ENCODE measurements around the gene KCNJ4.

The KCNJ4 gene

DNA sequence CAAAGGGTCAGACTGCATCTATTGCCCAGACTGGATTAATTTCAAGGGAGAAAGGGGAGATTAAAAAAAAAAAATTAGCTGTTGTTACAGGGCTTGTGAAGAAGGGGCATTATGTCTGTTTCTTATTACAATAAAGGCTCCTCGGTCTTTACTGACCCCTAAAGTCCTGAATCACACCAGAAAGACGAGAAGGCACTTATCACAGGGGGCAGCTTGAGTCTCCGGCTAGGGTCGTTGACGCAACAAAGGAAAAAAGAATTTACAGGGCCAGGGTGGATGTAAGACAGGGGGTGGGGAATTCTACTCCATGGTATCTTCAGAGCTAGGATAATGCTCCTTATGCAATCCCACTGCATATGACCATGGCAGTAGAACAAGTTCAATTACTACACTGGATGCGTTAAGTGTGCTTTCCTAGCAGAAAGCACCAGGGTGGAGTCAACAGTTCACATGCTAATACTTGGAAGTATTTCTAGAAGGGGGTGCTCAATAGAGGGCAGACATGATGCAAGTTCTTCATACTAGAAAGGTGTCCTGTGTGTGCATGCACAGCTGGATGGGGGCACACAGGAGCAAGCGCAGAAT, 34.7 kb upstream of the KCNJ4 start:
- no peak overlapping the region for H3K27ac ChIP-seq

GRCh38 chr22:38489142-38489541, 34.1 kb upstream of the KCNJ4 start:
- no peak for TF ChIP-seq Cebpa-rat (IDR thresholded peaks at IDR 0.05)
- H3K27ac ChIP-seq: no peak overlapping the region
- H3K36me3 ChIP-seq: peaks cover 99% of the 10 kb centered on the region
- no peaks in the 10 kb centered on the region for H3K9me3 ChIP-seq
- H3K9ac ChIP-seq: no peak overlapping the region
- H3K4me1 ChIP-seq: no peaks in the 10 kb centered on the region
- H4K20me1 ChIP-seq: peaks cover 96% of the 10 kb centered on the region
- no peak overlapping the region for H3K4me2 ChIP-seq
- H3K4me3 ChIP-seq: no peak overlapping the region
- no peaks in the 10 kb centered on the region for H3K27me3 ChIP-seq

More for the DNA sequence above, 34.7 kb upstream of the KCNJ4 start:
- peaks cover 96% of the 10 kb centered on the region for H4K20me1 ChIP-seq
- TF ChIP-seq Cebpa-rat (IDR thresholded peaks at IDR 0.05): no peak
- H3K27me3 ChIP-seq: no peaks in the 10 kb centered on the region
- peaks cover 99% of the 10 kb centered on the region for H3K36me3 ChIP-seq
- no peak overlapping the region for H3K4me2 ChIP-seq
- H3K4me3 ChIP-seq: no peak overlapping the region
- H3K9ac ChIP-seq: no peak overlapping the region
- no peaks in the 10 kb centered on the region for H3K4me1 ChIP-seq
- H3K9me3 ChIP-seq: no peaks in the 10 kb centered on the region

GRCh38 chr22:38487946-38488345, 32.9 kb upstream of the KCNJ4 start:
- Histone ChIP-seq H3K4me1 (no peaks in the 10 kb centered on the region), H3K27me3 (no peaks in the 10 kb centered on the region), H3K27ac (no peak overlapping the region), H3K4me2 (no peak overlapping the region), H3K36me3 (peaks cover 99% of the 10 kb centered on the region), H3K4me3 (no peak overlapping the region), H4K20me1 (peaks cover 96% of the 10 kb centered on the region), H3K9ac (no peak overlapping the region), H3K9me3 (no peaks in the 10 kb centered on the region)
- TF ChIP-seq Cebpa-rat (IDR thresholded peaks at IDR 0.05): no peak

GRCh38 chr22:38485783-38486182, 30.8 kb upstream of the KCNJ4 start:
- peaks cover 96% of the 10 kb centered on the region for H4K20me1 ChIP-seq
- no peak for TF ChIP-seq Cebpa-rat (IDR thresholded peaks at IDR 0.05)

DNA sequence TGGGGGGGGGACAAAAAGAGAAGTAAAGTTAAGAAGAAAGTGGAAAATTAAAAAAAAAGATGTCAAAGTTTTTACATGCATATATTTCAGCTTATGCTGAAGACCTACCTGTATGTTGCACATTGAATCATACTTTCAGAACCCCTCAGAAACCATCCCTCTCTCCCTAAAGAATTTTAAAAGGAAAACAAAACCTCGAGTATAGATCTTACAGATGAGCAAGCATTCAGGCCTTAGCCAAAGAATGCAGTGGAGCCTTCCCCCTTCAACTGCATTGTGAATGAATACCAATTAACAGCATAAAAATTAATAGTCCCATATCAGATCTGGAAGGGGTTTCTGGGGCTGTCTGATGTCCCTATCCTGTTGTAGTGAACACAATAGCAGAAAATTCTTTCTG, 29.2 kb upstream of the KCNJ4 start:
- H3K4me2 ChIP-seq: no peak overlapping the region
- no peak overlapping the region for H3K9ac ChIP-seq
- H3K27me3 ChIP-seq: no peaks in the 10 kb centered on the region
- H3K4me1 ChIP-seq: peaks cover 7% of the 10 kb centered on the region
- H4K20me1 ChIP-seq: peaks cover 85% of the 10 kb centered on the region
- no peak for TF ChIP-seq Cebpa-rat (IDR thresholded peaks at IDR 0.05)
- H3K27ac ChIP-seq: no peak overlapping the region
- no peak overlapping the region for H3K4me3 ChIP-seq
- peaks cover 96% of the 10 kb centered on the region for H3K36me3 ChIP-seq
- H3K9me3 ChIP-seq: no peaks in the 10 kb centered on the region

More at GRCh38 chr22:38485783-38486182, 30.8 kb upstream of the KCNJ4 start:
- Histone ChIP-seq H3K9me3 (no peaks in the 10 kb centered on the region), H3K9ac (no peak overlapping the region), H3K4me2 (no peak overlapping the region), H3K4me3 (no peak overlapping the region), H3K4me1 (no peaks in the 10 kb centered on the region), H3K27ac (no peak overlapping the region), H3K27me3 (no peaks in the 10 kb centered on the region), H3K36me3 (peaks cover 98% of the 10 kb centered on the region)

GRCh38 chr22:38482662-38483308, 27.8 kb upstream of the KCNJ4 start:
- no peaks in the 10 kb centered on the region for H3K27me3 ChIP-seq
- peaks cover 71% of the 10 kb centered on the region for H4K20me1 ChIP-seq
- H3K36me3 ChIP-seq: peaks cover 81% of the 10 kb centered on the region
- no peak for TF ChIP-seq Cebpa-rat (IDR thresholded peaks at IDR 0.05)
- peaks cover 14% of the 10 kb centered on the region for H3K4me1 ChIP-seq
- no peak overlapping the region for H3K9ac ChIP-seq
- H3K4me3 ChIP-seq: no peak overlapping the region
- H3K4me2 ChIP-seq: no peak overlapping the region
- no peaks in the 10 kb centered on the region for H3K9me3 ChIP-seq
- no peak overlapping the region for H3K27ac ChIP-seq

- no peaks in the 10 kb centered on the region for H3K9me3 ChIP-seq
- peaks cover 14% of the 10 kb centered on the region for H3K4me1 ChIP-seq
- H3K4me2 ChIP-seq: no peak overlapping the region
- H3K9ac ChIP-seq: no peak overlapping the region
- no peak for TF ChIP-seq Cebpa-rat (IDR thresholded peaks at IDR 0.05)
- peaks cover 62% of the 10 kb centered on the region for H4K20me1 ChIP-seq
- H3K27ac ChIP-seq: no peak overlapping the region
- no peak overlapping the region for H3K4me3 ChIP-seq
- peaks cover 73% of the 10 kb centered on the region for H3K36me3 ChIP-seq
- H3K27me3 ChIP-seq: no peaks in the 10 kb centered on the region
Observed at GRCh38 chr22:38481871-38482332, 26.9 kb upstream of the KCNJ4 start.

- Histone ChIP-seq H3K4me1 (peaks cover 14% of the 10 kb centered on the region), H3K27me3 (no peaks in the 10 kb centered on the region), H4K20me1 (peaks cover 56% of the 10 kb centered on the region), H3K4me3 (no peak overlapping the region), H3K36me3 (peaks cover 67% of the 10 kb centered on the region), H3K27ac (no peak overlapping the region), H3K9me3 (no peaks in the 10 kb centered on the region), H3K9ac (no peak overlapping the region), H3K4me2 (no peak overlapping the region)
- no peak for TF ChIP-seq Cebpa-rat (IDR thresholded peaks at IDR 0.05)
Observed at GRCh38 chr22:38481162-38481870, 26.3 kb upstream of the KCNJ4 start.

DNA sequence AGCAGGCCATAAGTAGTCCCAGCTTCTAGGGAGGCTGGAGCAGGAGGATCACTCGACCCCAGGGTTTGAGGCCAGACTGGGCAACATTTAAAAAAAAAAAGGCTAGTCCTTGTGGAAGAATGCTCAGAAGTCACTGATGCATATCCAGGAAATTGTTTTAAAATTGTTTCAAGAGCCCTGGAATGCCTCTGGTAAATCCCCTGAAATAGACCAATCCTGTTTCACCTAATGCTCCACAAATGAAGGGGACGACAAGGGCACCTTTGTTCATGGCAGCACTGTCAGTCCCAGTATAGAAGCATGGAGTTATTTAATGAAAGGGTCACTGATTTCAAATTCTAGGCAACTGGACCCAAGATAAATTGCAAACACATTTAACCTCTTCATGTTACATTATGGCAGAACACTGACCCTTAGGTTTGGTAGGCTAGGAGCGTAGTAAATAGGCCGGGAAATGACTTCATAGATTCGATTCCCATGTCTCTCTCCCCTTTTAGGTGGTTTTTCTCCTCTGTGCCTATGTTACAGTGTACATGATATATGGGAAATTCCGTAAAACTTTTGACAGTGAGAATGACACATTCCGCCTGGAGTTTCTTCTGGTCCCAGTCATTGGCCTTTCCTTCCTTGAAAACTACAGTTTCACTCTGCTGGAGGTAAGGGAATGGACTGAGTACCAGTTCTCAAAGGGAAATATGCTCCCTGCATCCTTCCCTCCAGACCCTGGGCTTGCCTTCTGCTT, 24.3 kb upstream of the KCNJ4 start:
- Histone ChIP-seq H4K20me1 (peaks cover 40% of the 10 kb centered on the region), H3K4me3 (no peak overlapping the region), H3K27ac (no peak overlapping the region), H3K4me2 (no peak overlapping the region), H3K9me3 (no peaks in the 10 kb centered on the region), H3K36me3 (peaks cover 47% of the 10 kb centered on the region), H3K4me1 (peaks cover 14% of the 10 kb centered on the region), H3K27me3 (no peaks in the 10 kb centered on the region), H3K9ac (no peak overlapping the region)
- TF ChIP-seq Cebpa-rat (IDR thresholded peaks at IDR 0.05): no peak
